Measurements from ENCODE around the gene NLGN1.

GRCh38 chr3:174126990-174127758 is 729.6 kb downstream of the NLGN1 start:
- TF ChIP-seq CTCF (IDR thresholded peaks at IDR 0.05; ENCODE audit: poor library complexity, severe bottlenecking) (no peak), SMC3 (conservative IDR thresholded peaks at IDR 0.05; ENCODE audit: poor library complexity) (no peak), POLR2AphosphoS5 (IDR thresholded peaks at IDR 0.05) (no peak), EP300 (conservative IDR thresholded peaks at IDR 0.05; ENCODE audit: poor library complexity, severe bottlenecking) (no peak), REST (IDR thresholded peaks at IDR 0.05; ENCODE audit: borderline replicate concordance) (no peak), TAF1 (IDR thresholded peaks at IDR 0.05; ENCODE audit: low read depth) (no peak), EZH2 (IDR thresholded peaks at IDR 0.05; ENCODE audit: borderline replicate concordance, insufficient read depth, low read length, poor library complexity, severe bottlenecking) (no peak)

All from neural cell (in vitro differentiated cells).